ENCODE results near the gene ITFG1.

ITFG1 gene

GRCh38 chr16:47387026-47387734 lies 73.7 kb downstream of the ITFG1 start:
- H3K4me3 ChIP-seq (replicated peaks; ENCODE audit: low read depth, low read length), result no peak overlapping the region
- DNase-seq (ENCODE audit: low read depth), result no peak
- TF ChIP-seq CTCF (IDR thresholded peaks at IDR 0.05; ENCODE audit: low read length, missing control alignments), result no peak

GRCh38 chr16:47386201-47386718 lies 74.6 kb downstream of the ITFG1 start:
- no peak overlapping the region for H3K4me3 ChIP-seq (replicated peaks; ENCODE audit: low read depth, low read length)
- no peak for TF ChIP-seq CTCF (IDR thresholded peaks at IDR 0.05; ENCODE audit: low read length, missing control alignments)
- no peak for DNase-seq (ENCODE audit: low read depth)

- no peak for TF ChIP-seq CTCF (IDR thresholded peaks at IDR 0.05; ENCODE audit: low read length, missing control alignments)
- DNase-seq (ENCODE audit: low read depth), result no peak
- no peak overlapping the region for H3K4me3 ChIP-seq (replicated peaks; ENCODE audit: low read depth, low read length)
Measured at GRCh38 chr16:47382362-47382761, 78.5 kb downstream of the ITFG1 start.

- no peak overlapping the region for H3K4me3 ChIP-seq (replicated peaks; ENCODE audit: low read depth, low read length)
- peak; percentile 10 for DNase-seq (ENCODE audit: low read depth)
- TF ChIP-seq CTCF (IDR thresholded peaks at IDR 0.05; ENCODE audit: low read length, missing control alignments), result no peak
Measured at GRCh38 chr16:47377154-47377553, 83.7 kb downstream of the ITFG1 start.

- no peak overlapping the region for H3K4me3 ChIP-seq (replicated peaks; ENCODE audit: low read depth, low read length)
- DNase-seq (ENCODE audit: low read depth), result no peak
- no peak for TF ChIP-seq CTCF (IDR thresholded peaks at IDR 0.05; ENCODE audit: low read length, missing control alignments)
Measured at GRCh38 chr16:47375423-47375822, 85.4 kb downstream of the ITFG1 start.

- H3K4me3 ChIP-seq (replicated peaks; ENCODE audit: low read depth, low read length), result no peak overlapping the region
- no peak for TF ChIP-seq CTCF (IDR thresholded peaks at IDR 0.05; ENCODE audit: low read length, missing control alignments)
- DNase-seq (ENCODE audit: low read depth), result no peak
Measured at GRCh38 chr16:47374629-47375028, 86.2 kb downstream of the ITFG1 start.

Data from fibroblast of pulmonary artery (primary cell).